ENCODE data around the gene ABHD8. TPM values are rescaled to one million over a fixed set of nuclear protein-coding genes. Genes with fewer than 3 reads are reported as not detected.

Gene ABHD8
- total and polyA plus RNA-seq, 2 of the 13 experiments (the other 11 are each of a cell fraction or from before 2014, with no cell fraction given) = 6.3 to 7.2 TPM

DNA sequence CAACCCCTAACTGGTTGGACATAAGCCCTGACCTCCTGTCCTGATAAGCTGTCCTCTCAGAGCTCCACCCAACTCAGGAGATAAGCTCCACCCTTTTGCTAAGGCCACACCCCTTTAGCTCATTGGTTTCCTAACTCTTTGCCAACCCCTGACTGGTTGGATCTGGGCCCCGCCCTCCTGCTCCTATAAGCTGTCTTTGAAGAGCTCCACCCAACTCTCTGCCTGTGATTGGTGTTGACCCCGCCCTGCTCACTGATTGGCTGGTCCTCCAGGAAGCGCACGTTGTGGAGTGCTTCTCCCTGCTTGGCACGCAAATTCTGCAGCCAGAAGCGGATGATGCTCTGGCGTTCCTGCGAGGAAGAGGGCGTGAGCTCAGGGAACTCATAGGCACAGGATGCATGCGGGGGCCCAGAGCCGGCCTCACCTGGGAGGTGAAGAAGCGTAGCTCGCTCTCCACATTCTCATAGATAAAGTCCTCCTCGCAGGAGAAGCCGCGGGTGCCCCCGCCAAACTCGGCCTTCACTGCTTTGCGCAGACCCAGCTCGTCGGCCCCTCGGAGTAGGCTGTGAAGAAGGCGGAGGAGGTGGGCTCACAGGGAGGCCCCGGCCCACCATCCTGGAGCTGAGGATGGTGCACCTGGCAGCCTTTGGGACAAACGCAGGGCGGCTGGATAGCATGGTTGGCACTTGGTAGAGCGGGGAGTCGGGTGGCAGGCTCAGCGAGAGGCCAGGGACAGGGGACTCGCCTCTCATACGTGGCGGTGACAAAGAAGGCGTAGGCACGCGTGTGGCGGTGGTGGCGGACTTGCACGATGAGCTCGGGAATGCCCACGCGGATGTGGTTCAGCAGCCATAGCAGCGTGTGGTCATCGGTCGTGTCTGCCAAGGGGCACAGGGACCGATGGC, 29.7 kb upstream of the ABHD8 start (continued):
- TF ChIP-seq ATRX (CRISPR knock-in tag; IDR thresholded peaks at IDR 0.05; ENCODE audit: borderline replicate concordance) (no peak), RXRA (CRISPR knock-in tag; IDR thresholded peaks at IDR 0.05) (0 out of 2 replicates have a peak, but pooled peaks have one; percentile 26), ATAD3A (CRISPR knock-in tag; IDR thresholded peaks at IDR 0.05) (no peak), NFYB (CRISPR knock-in tag; IDR thresholded peaks at IDR 0.05) (peak; percentile 82), ZNF333 (CRISPR knock-in tag; IDR thresholded peaks at IDR 0.05; ENCODE audit: borderline replicate concordance) (no peak), KAT8 (CRISPR knock-in tag; IDR thresholded peaks at IDR 0.05) (no peak), ZNF264 (CRISPR knock-in tag; IDR thresholded peaks at IDR 0.05) (no peak), KLF13 (CRISPR knock-in tag; IDR thresholded peaks at IDR 0.05) (no peak), ZBTB38 (CRISPR knock-in tag; IDR thresholded peaks at IDR 0.05) (peak; percentile 62; the same call in 1 of the 2 replicates), ZNF788 (CRISPR knock-in tag; IDR thresholded peaks at IDR 0.05; ENCODE audit: borderline replicate concordance) (no peak), EED (CRISPR knock-in tag; IDR thresholded peaks at IDR 0.05) (no peak), GPN1 (CRISPR knock-in tag; IDR thresholded peaks at IDR 0.05; ENCODE audit: borderline replicate concordance) (no peak), SAP130 (CRISPR knock-in tag; IDR thresholded peaks at IDR 0.05; ENCODE audit: low read depth) (0 out of 2 replicates have a peak, but pooled peaks have one; percentile 22), GABPB1 (CRISPR knock-in tag; IDR thresholded peaks at IDR 0.05) (peak; percentile 31; the same call in 1 of the 2 replicates), SMYD3 (CRISPR knock-in tag; IDR thresholded peaks at IDR 0.05) (no peak), ZNF850 (CRISPR knock-in tag; conservative IDR thresholded peaks at IDR 0.05) (no peak)
- TF ChIP-seq, protein P1, sequence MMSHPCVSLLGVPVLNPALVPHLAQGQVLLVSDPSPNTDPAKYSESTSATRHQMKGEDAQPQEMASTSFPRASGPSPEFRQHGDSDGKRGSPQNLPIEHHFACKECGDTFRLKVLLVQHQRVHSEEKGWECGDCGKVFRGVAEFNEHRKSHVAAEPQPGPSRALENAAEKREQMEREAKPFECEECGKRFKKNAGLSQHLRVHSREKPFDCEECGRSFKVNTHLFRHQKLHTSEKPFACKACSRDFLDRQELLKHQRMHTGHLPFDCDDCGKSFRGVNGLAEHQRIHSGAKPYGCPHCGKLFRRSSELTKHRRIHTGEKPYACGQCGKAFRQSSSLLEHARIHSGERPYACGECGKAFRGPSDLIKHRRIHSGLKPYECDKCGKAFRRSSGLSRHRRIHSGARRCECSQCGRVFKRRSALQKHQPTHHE (CRISPR knock-in tag; IDR thresholded peaks at IDR 0.05; ENCODE audit: borderline replicate concordance) = no peak
- TF ChIP-seq, protein P2, sequence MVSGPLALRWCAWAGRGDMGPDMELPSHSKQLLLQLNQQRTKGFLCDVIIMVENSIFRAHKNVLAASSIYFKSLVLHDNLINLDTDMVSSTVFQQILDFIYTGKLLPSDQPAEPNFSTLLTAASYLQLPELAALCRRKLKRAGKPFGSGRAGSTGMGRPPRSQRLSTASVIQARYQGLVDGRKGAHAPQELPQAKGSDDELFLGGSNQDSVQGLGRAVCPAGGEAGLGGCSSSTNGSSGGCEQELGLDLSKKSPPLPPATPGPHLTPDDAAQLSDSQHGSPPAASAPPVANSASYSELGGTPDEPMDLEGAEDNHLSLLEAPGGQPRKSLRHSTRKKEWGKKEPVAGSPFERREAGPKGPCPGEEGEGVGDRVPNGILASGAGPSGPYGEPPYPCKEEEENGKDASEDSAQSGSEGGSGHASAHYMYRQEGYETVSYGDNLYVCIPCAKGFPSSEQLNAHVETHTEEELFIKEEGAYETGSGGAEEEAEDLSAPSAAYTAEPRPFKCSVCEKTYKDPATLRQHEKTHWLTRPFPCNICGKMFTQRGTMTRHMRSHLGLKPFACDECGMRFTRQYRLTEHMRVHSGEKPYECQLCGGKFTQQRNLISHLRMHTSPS (CRISPR knock-in tag; IDR thresholded peaks at IDR 0.05; ENCODE audit: low read depth) = no peak
- TF ChIP-seq, protein P3, sequence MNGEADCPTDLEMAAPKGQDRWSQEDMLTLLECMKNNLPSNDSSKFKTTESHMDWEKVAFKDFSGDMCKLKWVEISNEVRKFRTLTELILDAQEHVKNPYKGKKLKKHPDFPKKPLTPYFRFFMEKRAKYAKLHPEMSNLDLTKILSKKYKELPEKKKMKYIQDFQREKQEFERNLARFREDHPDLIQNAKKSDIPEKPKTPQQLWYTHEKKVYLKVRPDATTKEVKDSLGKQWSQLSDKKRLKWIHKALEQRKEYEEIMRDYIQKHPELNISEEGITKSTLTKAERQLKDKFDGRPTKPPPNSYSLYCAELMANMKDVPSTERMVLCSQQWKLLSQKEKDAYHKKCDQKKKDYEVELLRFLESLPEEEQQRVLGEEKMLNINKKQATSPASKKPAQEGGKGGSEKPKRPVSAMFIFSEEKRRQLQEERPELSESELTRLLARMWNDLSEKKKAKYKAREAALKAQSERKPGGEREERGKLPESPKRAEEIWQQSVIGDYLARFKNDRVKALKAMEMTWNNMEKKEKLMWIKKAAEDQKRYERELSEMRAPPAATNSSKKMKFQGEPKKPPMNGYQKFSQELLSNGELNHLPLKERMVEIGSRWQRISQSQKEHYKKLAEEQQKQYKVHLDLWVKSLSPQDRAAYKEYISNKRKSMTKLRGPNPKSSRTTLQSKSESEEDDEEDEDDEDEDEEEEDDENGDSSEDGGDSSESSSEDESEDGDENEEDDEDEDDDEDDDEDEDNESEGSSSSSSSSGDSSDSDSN (CRISPR knock-in tag; IDR thresholded peaks at IDR 0.05) = no peak
- TF ChIP-seq, protein P4, sequence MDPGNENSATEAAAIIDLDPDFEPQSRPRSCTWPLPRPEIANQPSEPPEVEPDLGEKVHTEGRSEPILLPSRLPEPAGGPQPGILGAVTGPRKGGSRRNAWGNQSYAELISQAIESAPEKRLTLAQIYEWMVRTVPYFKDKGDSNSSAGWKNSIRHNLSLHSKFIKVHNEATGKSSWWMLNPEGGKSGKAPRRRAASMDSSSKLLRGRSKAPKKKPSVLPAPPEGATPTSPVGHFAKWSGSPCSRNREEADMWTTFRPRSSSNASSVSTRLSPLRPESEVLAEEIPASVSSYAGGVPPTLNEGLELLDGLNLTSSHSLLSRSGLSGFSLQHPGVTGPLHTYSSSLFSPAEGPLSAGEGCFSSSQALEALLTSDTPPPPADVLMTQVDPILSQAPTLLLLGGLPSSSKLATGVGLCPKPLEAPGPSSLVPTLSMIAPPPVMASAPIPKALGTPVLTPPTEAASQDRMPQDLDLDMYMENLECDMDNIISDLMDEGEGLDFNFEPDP (CRISPR knock-in tag; conservative IDR thresholded peaks at IDR 0.05) = no peak
- TF ChIP-seq, protein P5, sequence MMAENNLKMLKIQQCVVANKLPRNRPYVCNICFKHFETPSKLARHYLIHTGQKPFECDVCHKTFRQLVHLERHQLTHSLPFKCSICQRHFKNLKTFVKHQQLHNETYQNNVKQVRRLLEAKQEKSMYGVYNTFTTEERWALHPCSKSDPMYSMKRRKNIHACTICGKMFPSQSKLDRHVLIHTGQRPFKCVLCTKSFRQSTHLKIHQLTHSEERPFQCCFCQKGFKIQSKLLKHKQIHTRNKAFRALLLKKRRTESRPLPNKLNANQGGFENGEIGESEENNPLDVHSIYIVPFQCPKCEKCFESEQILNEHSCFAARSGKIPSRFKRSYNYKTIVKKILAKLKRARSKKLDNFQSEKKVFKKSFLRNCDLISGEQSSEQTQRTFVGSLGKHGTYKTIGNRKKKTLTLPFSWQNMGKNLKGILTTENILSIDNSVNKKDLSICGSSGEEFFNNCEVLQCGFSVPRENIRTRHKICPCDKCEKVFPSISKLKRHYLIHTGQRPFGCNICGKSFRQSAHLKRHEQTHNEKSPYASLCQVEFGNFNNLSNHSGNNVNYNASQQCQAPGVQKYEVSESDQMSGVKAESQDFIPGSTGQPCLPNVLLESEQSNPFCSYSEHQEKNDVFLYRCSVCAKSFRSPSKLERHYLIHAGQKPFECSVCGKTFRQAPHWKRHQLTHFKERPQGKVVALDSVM (CRISPR knock-in tag; IDR thresholded peaks at IDR 0.05) = no peak
